Measurements from ENCODE around the gene PIGU. TPM values are rescaled to one million over a fixed set of nuclear protein-coding genes. Genes with fewer than 3 reads are reported as not detected.

PIGU gene
- total and polyA plus RNA-seq, 2 of the 13 experiments (the other 11 are each of a cell fraction or from before 2014, with no cell fraction given): 45.5 to 231 TPM

- TF ChIP-seq TBX2 (CRISPR knock-in tag; IDR thresholded peaks at IDR 0.05; ENCODE audit: borderline replicate concordance) (no peak), ZNF3 (CRISPR knock-in tag; IDR thresholded peaks at IDR 0.05) (peak; percentile 77), ZNF614 (CRISPR knock-in tag; IDR thresholded peaks at IDR 0.05; ENCODE audit: borderline replicate concordance) (0 out of 2 replicates have a peak, but pooled peaks have one; percentile 49), HMG20B (CRISPR knock-in tag; conservative IDR thresholded peaks at IDR 0.05) (no peak), KMT2B (CRISPR knock-in tag; IDR thresholded peaks at IDR 0.05) (no peak), SIX4 (CRISPR knock-in tag; IDR thresholded peaks at IDR 0.05) (0 out of 2 replicates have a peak, but pooled peaks have one; percentile 11), FOXP4 (CRISPR knock-in tag; IDR thresholded peaks at IDR 0.05) (peak; percentile 91), TSC22D2 (CRISPR knock-in tag; IDR thresholded peaks at IDR 0.05; ENCODE audit: borderline replicate concordance) (no peak), ZBTB39 (CRISPR knock-in tag; IDR thresholded peaks at IDR 0.05) (no peak), IRF2 (CRISPR knock-in tag; IDR thresholded peaks at IDR 0.05) (0 out of 2 replicates have a peak, but pooled peaks have one; percentile 31), PBX3 (CRISPR knock-in tag; IDR thresholded peaks at IDR 0.05; ENCODE audit: borderline replicate concordance) (no peak), HNF4G (IDR thresholded peaks at IDR 0.05; ENCODE audit: borderline replicate concordance, low read depth, low read length) (no peak), HNF4G (CRISPR knock-in tag; IDR thresholded peaks at IDR 0.05; ENCODE audit: borderline replicate concordance, low read depth) (no peak), DNMT1 (CRISPR knock-in tag; IDR thresholded peaks at IDR 0.05) (no peak), FUBP1 (CRISPR knock-in tag; IDR thresholded peaks at IDR 0.05; ENCODE audit: borderline replicate concordance) (no peak), EHMT2 (IDR thresholded peaks at IDR 0.05; ENCODE audit: borderline replicate concordance, low read depth, low read length) (peak; percentile 58; the same call in 1 of the 2 replicates), BHLHE40 (IDR thresholded peaks at IDR 0.05; ENCODE audit: low read length) (no peak), ZNF230 (CRISPR knock-in tag; IDR thresholded peaks at IDR 0.05) (no peak)
Observed at GRCh38 chr20:34637245-34638038, 39.5 kb downstream of the PIGU start (continued).
